HFF-Myc (cell line): Measurements from ENCODE around the gene AWAT2.

Experiments used
- DNase-seq: peaks from one replicate; pipeline ENCODE4 v3.0.0-alpha.2; 2011; ENCODE audit warnings: low read depth; ENCODE audit errors: extremely low read depth
- H3K4me3 ChIP-seq: replicated peaks from 2 replicates; pipeline ENCODE4 v1.5.1; 2011; ENCODE audit warnings: low read depth, mild to moderate bottlenecking, control low read depth, low read length
- TF ChIP-seq, protein P1 (sequence below): IDR thresholded peaks from 2 replicates; pipeline ENCODE4 v1.5.1; 2012; ENCODE audit warnings: mild to moderate bottlenecking, low read depth, low read length, control low read depth; ENCODE audit errors: missing control alignments

The AWAT2 gene

GRCh38 chrX:70042399-70043371, 7.1 kb downstream of the AWAT2 start:
- TF ChIP-seq, protein P1, sequence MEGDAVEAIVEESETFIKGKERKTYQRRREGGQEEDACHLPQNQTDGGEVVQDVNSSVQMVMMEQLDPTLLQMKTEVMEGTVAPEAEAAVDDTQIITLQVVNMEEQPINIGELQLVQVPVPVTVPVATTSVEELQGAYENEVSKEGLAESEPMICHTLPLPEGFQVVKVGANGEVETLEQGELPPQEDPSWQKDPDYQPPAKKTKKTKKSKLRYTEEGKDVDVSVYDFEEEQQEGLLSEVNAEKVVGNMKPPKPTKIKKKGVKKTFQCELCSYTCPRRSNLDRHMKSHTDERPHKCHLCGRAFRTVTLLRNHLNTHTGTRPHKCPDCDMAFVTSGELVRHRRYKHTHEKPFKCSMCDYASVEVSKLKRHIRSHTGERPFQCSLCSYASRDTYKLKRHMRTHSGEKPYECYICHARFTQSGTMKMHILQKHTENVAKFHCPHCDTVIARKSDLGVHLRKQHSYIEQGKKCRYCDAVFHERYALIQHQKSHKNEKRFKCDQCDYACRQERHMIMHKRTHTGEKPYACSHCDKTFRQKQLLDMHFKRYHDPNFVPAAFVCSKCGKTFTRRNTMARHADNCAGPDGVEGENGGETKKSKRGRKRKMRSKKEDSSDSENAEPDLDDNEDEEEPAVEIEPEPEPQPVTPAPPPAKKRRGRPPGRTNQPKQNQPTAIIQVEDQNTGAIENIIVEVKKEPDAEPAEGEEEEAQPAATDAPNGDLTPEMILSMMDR, result no peak
- H3K4me3 ChIP-seq, result no peak overlapping the region
- no peak for DNase-seq

DNA sequence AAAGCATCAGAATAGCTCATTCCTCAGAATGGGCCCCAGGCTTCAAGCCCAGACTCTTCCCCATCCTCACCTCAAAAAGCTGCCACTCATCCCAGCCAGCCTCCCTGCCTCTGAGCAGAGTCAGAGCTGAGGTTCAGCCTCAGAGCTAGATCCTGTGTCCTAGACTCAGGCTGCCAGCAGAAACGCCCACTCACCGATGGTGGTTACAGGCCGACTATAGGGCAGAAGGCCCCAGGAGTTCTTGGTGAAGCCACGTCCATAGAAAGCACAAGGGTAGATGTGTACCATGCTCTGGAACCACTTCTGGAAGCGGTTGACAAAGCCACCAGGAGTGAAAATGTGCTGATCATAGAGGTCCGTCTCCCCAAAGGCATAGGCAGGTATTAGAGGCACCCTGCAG, 7.7 kb downstream of the AWAT2 start:
- no peak for DNase-seq
- H3K4me3 ChIP-seq, result no peak overlapping the region
- TF ChIP-seq, protein P1, result no peak

GRCh38 chrX:70039758-70040157, 10.0 kb downstream of the AWAT2 start:
- no peak overlapping the region for H3K4me3 ChIP-seq
- TF ChIP-seq, protein P1, result no peak
- no peak for DNase-seq

- no peak overlapping the region for H3K4me3 ChIP-seq
- TF ChIP-seq, protein P1, result no peak
- no peak for DNase-seq
Observed at GRCh38 chrX:70038951-70039350, 10.8 kb downstream of the AWAT2 start.

DNA sequence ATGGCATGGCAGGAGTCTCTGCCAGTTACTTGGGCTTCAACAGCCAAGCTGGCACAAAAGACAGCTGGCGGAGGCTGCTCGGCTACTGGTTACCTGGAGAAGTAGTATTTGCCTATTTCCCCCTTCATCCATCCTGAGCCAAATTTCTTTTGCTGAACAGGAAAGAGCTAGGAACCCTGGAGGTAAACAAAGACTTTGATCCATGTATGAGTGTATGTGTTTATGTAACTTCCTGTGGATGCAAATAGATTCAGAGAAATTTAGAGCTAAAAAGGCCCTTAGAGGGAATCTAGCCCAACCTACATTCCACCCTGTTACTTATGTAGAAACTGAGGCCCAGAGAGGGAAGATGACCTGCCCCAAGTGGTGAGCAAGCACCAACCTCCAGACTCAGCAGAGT, 11.2 kb downstream of the AWAT2 start:
- H3K4me3 ChIP-seq, result no peak overlapping the region
- TF ChIP-seq, protein P1, result no peak
- no peak for DNase-seq

- TF ChIP-seq, protein P1, result no peak
- DNase-seq, result no peak
- no peak overlapping the region for H3K4me3 ChIP-seq
Observed at GRCh38 chrX:70034646-70035045, 15.1 kb downstream of the AWAT2 start.
